HG03439 (cell line): Measurements from ENCODE around the gene ABCC10.
"Not testable (repeated sequence)": the region's sequence is repeated elsewhere in the genome, so short reads cannot be mapped to it uniquely, and the experiment has no call there.

Experiments used
- ATAC-seq: cut with Tn5 transposase; IDR thresholded peaks from one replicate; pipeline ENCODE4 v1.9.1; 2021; ENCODE audit warnings: mild to moderate bottlenecking, moderate library complexity; ENCODE audit not compliant: unreplicated experiment

Gene ABCC10

DNA sequence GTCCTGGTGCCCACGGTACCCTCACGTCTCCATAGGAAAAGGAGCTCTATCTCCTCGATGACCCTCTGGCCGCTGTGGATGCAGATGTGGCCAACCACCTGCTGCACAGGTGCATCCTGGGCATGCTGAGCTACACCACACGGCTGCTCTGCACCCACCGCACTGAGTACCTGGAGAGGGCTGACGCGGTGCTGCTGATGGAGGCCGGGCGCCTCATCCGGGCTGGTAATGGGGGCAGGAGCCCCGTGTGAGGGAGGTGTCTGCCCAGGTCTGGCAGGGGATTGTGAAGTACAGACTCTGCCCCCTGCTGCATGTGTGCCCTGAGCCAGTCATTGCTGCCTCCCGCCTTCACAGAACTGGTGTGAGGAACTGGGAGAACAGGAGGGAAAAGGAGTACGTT, 15.6 kb downstream of the ABCC10 start:
- no peak for ATAC-seq

DNA sequence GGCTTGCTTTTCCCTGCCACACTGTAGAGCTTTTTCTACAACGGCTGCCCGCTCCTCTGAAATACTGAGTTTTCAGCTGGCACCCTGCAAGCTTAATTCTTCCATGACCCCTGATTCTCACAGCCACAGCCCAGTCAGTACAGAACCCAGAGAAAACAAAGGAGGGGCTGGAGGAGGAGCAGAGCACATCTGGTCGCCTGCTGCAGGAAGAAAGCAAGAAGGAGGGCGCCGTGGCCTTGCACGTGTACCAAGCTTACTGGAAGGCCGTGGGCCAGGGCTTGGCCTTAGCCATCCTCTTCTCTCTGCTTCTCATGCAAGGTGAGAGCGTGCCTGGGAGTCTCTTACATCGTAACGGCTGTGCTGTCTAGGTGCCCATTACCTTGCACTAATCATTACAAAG, 16.7 kb downstream of the ABCC10 start:
- no peak for ATAC-seq

DNA sequence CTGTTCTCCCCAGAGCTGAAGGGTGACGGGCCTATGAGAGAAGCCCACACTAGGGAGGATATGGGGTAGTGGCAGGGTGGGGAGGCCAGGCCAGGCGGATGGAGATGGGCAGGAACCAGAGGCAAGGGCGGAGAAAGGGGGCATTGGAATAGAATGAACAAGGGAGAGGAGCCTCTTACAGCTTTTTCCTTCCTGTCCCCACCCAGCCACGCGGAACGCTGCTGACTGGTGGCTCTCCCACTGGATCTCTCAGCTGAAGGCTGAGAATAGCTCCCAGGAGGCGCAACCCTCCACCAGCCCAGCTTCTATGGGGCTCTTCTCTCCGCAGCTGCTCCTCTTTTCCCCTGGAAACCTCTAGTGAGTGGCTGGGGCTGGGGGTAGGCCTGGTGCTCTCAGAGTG, 17.2 kb downstream of the ABCC10 start:
- ATAC-seq: no peak

DNA sequence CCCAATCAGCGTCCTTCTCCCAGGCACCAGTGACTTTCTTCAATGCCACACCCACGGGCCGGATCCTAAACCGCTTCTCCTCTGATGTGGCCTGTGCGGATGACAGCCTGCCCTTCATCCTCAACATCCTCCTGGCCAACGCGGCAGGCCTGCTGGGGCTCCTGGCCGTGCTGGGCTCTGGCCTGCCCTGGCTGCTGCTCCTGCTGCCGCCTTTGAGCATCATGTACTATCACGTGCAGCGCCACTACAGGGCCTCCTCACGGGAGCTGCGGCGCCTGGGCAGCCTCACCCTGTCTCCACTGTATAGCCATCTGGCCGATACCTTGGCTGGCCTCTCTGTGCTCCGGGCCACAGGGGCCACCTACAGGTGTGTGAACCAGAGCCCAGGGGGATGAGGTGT, 18.2 kb downstream of the ABCC10 start:
- ATAC-seq: no peak

DNA sequence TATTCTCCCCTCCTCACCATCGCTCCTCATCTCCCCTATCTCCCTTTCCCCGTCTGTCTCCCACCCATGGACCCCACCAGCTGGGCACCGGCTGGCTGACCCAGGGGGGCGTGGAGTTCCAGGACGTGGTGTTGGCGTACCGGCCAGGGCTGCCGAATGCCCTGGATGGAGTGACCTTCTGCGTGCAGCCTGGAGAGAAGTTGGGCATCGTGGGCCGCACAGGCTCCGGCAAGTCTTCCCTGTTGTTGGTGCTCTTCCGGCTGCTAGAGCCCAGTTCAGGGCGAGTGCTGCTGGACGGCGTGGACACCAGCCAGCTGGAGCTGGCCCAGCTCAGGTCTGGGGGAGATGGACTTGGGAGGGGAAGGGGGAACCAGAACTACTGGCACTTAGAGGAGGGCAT, 20.3 kb downstream of the ABCC10 start:
- no peak for ATAC-seq

DNA sequence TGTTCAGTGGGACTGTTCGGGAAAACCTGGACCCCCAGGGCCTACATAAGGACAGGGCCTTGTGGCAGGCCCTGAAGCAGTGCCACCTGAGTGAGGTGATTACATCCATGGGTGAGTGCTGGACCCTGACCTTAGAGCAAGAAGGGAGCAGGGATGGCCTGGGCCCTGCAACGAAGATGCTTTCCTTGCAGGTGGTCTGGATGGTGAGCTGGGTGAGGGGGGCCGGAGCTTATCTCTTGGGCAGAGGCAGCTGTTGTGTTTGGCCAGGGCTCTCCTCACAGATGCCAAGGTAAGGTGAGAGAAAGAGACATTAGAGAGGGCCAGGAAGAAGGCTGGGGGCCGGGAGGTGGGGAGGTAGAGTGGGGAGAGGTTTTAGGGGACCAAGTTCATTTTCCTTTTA, 21.6 kb downstream of the ABCC10 start:
- ATAC-seq: no peak

DNA sequence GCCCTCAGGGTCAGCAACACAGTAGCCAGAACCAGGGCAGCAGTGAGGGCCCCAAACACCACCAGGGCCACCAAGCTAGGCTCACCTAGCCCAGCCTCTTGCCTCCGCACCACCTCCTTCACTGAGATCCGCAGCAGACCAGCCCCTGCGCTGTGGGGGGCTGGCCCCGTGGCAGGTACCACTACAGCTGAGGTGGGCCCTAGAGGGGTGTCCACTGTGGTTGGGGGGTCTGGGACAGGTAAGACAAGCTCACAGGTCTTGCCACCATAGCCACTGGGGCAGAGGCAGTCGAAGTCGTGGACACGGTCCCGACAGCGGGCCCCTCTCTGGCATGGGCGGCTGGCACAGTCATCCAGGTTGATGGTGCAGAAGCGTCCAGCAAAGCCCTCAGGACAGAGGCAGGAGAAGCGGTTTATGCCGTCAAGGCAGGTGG, 23.4 kb downstream of the ABCC10 start:
- no peak for ATAC-seq

DNA sequence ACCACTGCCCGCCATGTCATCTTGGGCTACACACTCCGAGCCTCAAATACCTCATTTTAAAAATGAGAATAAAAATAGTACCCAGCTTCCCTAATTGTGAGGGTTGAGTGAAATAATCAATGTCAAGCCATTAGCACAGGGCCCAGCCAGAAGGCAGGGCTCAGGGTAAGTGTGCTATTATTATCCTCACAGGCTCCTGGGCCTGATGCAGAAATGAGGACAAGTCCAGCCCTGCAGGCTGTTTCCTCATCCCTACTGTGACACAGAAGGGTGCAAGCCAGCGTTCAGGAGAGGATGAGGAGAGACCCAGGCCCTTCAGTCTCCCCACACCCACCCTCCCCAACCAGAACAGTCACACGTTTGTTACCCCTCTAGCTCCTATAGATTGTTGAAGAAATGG, 24.0 kb downstream of the ABCC10 start:
- ATAC-seq: no peak

DNA sequence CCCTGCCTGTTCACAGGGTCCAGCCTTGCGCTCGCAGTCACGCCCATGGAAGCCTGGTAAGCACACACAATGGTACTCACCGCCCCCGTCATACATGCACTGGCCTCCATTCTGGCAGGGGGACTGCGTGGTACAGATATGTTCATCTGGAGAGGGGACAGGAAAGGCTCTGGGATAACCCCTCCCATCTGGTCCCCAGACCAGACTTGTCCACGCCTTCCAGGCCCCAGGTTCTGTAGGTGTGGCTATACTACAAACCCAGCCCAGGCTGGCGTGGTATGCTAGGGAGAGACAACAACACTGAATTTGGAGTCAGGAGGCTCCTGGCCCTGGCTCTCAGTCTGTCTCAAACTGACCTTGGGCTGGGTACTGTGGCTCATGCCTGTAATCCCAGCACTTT, 24.6 kb downstream of the ABCC10 start:
- no peak for ATAC-seq

DNA sequence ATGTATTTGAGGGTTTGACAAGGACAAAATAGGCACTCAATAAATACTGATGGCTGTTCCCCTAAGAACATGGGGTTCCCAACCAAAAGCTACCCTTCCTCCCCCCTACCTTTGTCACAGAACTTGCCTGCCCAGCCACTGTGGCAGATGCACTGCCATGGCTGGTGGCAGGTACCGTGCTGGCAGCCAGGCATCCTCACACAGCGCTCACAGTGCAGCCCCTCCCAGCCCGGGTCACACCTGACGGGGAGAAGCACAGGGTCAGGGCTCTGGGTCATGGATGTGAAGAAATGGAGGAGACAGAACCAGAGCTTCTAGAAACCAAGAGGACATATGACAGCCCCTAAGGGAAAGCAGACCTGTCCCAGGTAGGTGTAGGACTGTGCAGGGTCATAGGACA, 25.6 kb downstream of the ABCC10 start:
- ATAC-seq: no peak

DNA sequence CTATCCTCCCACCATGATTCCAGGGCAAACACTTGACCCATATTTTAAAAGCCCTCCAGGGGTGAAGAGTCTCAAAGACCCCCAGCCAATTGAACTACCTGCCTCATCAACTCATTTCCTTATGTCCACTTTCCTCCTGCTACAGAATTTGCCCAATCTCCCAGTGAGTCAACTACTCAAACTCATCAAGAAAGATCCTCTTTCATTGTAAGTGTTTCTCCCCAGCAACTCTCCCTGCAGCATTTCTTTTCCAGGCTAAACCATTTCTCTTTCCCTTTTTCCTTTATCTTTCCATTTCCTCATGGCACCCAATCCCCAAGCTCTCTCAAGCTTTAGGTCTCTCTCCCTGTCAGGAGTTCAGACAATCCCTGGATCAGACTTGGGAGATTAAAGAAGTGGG, 26.5 kb downstream of the ABCC10 start:
- no peak for ATAC-seq

DNA sequence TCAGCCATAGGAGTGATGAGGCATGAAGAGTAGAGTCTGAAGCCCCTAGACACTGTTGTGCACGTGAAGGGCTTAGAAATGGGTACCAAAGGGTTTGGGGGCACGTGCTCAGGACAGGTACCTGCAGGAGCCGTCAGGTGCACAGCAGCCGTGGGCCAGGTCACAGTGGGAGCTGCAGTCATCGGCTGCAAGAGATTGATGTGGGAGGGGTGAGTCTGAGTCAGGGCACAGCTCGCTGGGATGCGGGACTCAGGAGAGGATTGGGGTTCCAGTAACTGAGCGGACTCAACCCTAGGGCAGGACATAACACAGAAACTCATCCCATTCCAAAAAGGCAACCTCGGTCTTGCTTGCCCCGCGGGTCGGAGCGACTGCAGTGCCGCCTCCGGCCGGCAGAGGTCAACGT, 27.0 kb downstream of the ABCC10 start:
- ATAC-seq: peak; percentile 60

DNA sequence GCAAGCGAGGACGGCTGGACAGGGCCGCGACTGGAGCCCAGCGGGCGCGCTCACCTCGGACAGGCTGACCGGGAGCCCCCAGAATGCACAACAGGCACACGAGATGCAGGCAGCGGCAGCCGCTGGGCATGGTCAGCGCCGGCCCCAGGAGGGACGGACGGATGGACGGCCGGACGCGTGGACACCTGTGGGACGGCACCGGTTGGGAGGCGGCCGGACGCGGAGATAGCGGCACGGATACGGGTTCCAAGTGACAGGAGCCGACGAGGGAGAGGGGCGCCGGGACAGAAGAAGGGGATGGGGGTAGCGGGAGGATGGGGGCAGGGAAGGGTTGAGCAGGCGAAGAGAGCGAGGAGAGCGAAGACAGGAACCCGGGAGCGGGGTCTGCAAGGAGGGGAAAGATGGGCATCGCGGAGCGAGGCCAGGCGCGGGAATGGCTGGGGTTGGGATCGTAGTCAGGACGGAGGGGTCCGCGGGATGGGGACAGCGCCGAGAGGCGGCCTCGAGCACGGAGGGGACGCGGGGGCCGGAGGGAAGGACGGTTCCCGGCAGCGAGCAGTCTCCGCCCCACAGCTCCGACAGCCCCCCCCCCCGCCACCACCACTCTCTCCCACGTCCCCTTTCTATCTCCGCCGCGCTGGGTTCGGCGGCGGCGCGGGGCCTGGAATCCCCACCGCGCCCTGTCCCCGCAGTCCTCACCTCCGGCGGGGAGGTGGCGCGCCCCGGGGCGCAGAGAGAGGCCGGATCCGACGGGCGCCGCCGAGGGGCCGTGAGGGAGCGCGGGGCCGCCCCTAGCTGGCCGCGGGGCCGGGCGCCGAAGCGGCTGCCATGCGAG, 27.6 kb downstream of the ABCC10 start:
- no peak for ATAC-seq

DNA sequence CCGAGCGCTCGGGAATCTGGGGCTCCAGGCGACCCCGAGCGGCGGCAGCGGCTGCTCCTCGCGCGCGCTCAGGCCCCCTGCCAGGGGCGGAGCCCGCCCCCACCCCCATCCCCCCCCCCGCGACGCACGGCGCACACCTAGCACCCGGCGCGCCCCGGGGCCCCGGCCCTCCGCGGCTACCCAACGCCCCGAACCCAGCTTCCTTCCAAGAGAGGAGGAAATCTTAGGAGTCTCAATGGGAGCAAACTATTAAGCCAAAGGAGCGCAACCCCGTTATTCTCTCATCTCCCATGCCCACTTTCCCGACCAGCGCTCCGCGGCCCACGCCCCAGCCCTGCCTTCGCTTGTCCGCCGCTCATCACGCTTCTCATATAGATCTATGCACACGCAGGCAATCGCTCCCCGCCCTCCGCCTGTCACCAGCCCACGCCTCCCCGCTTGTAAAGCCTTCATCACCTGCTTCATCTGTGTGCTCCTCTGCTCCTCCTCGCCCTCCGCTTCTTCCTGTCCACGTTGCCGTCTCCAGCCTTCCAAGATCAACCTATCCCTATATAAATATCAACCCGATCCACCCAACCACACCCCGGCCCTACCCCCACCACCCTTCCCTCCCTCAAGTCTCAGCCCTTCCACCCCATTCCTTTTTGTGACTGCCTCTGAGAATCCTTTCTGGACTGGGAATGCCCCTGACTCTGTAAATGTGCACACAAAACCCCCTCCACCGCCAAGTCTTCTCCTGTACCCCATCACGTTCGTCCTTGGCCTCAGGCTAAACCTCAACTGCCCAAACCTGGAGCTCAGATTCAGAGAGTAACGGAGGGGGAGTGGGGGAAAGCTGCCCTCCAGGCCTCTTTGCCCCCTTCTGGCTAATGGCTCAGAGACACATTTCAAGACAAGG, 28.4 kb downstream of the ABCC10 start, which contains the start of gene DLK2:
Gene DLK2, minus strand, starts transcription at position 18 of the 898 bp plus-strand sequence. CDS start 723 bp downstream, outside the sequence.
- ATAC-seq: no peak

DNA sequence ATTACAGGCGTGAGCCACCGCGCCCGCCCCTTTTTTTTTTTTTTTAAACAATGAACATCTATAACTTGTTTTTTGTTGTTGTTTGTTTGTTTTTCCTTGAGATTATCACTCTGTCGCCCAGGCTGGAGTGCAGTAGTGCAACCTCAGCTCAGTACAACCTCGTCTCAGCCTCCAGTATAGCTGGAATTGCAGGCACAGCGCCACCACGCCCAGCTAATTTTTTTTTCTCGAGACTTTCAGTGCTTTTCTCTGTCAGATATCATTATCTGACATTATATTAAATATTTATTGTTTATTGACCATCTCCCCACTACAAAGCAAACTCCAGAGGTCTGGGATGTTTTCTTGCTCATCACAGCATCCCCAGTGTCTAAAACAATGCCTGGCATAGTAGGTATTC, 30.3 kb downstream of the ABCC10 start:
- no peak for ATAC-seq

DNA sequence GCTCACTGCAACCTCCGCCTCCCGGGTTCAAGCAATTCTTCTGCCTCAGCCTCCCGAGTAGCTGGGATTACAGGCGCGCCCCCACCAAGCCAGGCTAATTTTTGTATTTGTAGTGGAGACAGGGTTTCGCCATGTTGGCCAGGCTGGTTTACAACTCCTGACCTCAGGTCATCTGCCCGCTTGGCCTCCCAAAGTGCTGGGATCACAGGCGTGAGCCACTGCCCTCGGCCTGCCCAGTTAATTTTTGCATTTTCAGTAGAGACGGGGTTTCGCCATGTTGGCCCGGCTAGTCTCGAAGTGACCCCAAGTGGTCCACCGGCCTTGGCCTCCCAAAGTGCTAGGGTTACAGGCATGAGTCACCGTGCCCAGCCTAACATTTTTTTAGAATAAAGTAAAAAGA, 30.8 kb downstream of the ABCC10 start:
- not testable (repeated sequence) for ATAC-seq

DNA sequence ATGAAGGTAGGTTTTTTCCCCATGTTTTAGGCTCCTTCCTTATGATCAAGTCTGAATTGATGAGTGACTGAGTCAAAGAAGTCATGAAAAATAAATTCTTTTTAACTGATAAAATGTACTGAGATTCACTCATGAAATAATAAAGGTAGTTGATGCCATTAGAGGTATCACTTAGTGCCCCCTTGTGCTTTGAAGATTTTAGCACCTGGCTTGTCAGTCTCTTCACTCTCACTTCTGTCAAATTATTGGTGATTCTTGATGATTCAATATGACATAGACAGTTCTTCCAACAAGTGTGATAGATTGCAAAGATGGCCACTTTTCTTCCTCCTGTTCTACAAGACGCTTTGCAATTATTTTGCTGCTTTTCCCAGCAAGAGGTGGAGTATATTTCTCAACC, 32.2 kb downstream of the ABCC10 start:
- ATAC-seq: no peak

DNA sequence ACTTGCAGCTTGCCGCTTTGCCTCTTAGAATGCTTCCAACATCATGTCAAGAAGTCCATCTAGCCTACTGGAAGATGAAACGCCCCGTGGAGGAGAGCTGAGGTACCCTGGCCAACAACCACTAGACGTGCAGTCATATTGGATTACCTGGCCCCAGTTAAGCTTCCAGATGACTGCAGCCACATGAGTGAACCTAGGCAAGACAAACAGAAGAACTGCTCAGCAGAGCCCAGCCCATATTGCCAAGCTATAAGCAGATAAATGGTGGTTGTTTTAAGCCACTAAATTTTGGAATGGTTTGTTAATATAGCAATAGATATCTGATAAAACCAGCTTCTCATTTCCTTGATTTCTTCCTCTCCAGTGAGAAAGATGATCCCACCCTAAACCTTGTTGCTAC, 32.7 kb downstream of the ABCC10 start:
- ATAC-seq: no peak

DNA sequence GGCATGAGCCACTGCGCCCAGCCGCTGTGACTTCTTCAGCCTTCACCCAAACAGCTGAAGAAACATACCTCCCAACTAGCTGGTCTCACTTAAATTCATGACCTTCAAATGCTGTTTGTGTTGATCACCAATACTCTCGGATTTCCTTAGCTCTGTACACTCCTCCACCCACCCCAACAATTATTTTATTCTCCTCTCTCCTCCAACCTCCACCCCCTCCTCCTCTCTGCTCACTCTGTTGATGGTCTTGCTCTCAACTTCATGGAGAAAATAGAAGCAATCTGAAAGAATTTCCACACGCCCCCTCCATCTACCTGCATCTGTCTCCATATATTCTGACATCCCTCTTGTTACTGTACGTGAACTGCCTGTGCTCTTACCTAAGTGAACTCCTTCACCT, 34.6 kb downstream of the ABCC10 start:
- no peak for ATAC-seq

DNA sequence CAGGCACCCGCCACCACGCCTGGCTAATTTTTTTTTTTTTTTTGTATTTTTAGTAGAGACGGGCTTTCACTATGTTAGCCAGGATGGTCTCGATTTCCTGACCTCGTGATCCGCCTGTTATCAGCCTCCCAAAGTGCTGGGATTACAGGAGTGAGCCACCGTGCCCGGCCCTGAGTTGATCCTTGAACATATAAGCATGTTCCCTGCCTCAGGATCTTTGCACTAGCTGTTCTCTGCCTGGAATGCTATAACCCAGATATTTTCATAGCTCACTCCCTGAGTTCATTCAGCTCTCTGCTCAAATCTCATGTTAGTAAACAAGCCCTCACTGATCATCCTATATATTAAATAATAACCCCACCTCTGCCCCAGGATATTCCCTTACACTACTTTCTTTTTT, 37.0 kb downstream of the ABCC10 start:
- ATAC-seq: no peak

DNA sequence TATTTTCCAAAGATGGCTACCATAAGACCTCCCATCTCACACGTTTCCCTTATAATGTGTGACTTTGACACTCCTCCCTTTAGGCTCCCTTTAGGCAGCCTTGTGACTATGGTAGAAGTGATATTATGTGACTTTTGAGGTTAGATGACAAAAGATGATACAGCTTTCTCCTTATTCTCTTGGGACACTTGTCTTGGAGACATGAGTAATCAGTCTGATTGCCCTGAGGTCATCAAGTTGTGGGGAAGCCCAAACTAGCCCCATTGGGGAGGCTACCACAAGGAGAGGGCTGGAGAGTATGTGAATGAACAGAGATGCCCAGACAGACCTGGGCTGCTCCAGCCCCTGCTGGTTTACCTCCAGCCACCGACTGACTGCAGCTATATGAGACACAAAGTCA, 38.6 kb downstream of the ABCC10 start:
- ATAC-seq: no peak

DNA sequence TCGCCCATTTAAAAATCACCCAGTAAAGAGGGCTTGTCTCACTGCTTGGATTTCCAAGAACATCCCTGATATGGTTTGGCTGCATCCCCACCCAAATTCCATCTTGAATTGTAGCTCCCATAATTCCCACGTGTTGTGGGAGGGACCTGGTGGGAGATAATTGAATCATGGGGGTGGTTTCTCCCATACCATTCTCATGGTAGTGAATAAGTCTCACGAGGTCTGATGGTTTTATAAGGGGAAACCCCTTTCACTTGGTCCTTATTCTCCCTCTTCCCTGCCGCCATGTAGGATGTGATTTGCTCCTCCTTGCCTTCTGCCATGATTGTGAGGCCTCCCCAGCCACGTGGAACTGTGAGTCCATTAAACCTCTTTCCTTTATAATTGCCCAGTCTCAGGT, 39.9 kb downstream of the ABCC10 start:
- not testable (repeated sequence) for ATAC-seq
